A549 (cell line): ENCODE results near the gene ADAM8. TPM values are rescaled to one million over a fixed set of nuclear protein-coding genes. Genes with fewer than 3 reads are reported as not detected.

Experiments
- ATAC-seq, 2 experiments: fragments of 200-7000 bp in 1 of 2; fragments of >200 bp in 1 of 2; cut with Nextera tagmentation in 1 of 2; cut with Tn5 transposase in 1 of 2; 3 replicates each; pipeline versions ENCODE4 v1.8.0 to v1.9.1; 2018 to 2020; ENCODE audit warnings: mild to moderate bottlenecking in 1 of 2, moderate library complexity in 1 of 2
- CTCF ChIA-PET: fragments of 300-600 bp; sonication (Branson Sonifier 250); formaldehyde crosslinking; extraction: SDS; loops from one replicate; lab custom pipeline; 2021; ENCODE audit warnings: antibody characterized with exemption, inconsistent platforms; lab: Yijun Ruan, JAX
- POLR2A ChIA-PET: fragments of 350-600 bp; formaldehyde crosslinking; extraction: SDS; loops from one replicate; lab custom pipeline; 2021; ENCODE audit warnings: antibody characterized with exemption, inconsistent platforms; lab: Yijun Ruan, JAX
- DNase-seq, 2 experiments: peaks; one replicate each; pipeline versions ENCODE4 v3.0.0 to v3.0.0-alpha.2; 2011 to 2016; ENCODE audit warnings: low read depth in 1 of 2, low spot score in 1 of 2
- FAIRE-seq: peaks from 2 replicates; lab custom pipeline; 2011; peaks lifted over from hg19 to GRCh38; lab: Jason Lieb, UNC
- H3K27ac ChIP-seq, 2 experiments: fragments of >200 bp; sonication (Bioruptor Twin); formaldehyde crosslinking; 3 replicates each; pipeline ENCODE4 v1.5.1; 2016 to 2017
- H3K4me1 ChIP-seq: fragments of >200 bp; sonication (Bioruptor Twin); formaldehyde crosslinking; 3 replicates; pipeline ENCODE4 v1.6.1; 2016
- H3K4me2 ChIP-seq: fragments of >200 bp; sonication (Bioruptor Twin); formaldehyde crosslinking; 3 replicates; pipeline ENCODE4 v1.6.1; 2016
- H3K4me3 ChIP-seq: fragments of >200 bp; sonication (Bioruptor Twin); formaldehyde crosslinking; 3 replicates; pipeline ENCODE4 v1.5.1; 2016
- H3K9me3 ChIP-seq: fragments of >200 bp; sonication (Bioruptor Twin); formaldehyde crosslinking; 3 replicates; pipeline ENCODE4 v1.6.1; 2016
- BCL3 ChIP-seq: fragments of >200 bp; sonication (Bioruptor Twin); formaldehyde crosslinking; IDR thresholded peaks from 3 replicates; pipeline ENCODE4 v1.6.1; 2016
- BHLHE40 ChIP-seq: IDR thresholded peaks from 2 replicates; pipeline ENCODE4 v1.6.1; 2012; ENCODE audit warnings: low read depth, low read length, inconsistent platforms
- CBX8 ChIP-seq: fragments of 200-600 bp; sonication (generic); IDR thresholded peaks from 2 replicates; pipeline ENCODE4 v1.6.1; 2016
- CHD2 ChIP-seq: fragments of 150-350 bp; IDR thresholded peaks from 2 replicates; pipeline ENCODE4 v1.6.1; 2014; ENCODE audit warnings: low read length; ENCODE audit not compliant: partially characterized antibody
- EHMT2 ChIP-seq: fragments of 200-600 bp; sonication (generic); IDR thresholded peaks from 2 replicates; pipeline ENCODE4 v1.6.1; 2016; ENCODE audit warnings: antibody characterized with exemption, low read depth, mild to moderate bottlenecking, moderate library complexity
- FOSB ChIP-seq: fragments of 250-450 bp; sonication (Bioruptor Pico); IDR thresholded peaks from 2 replicates; pipeline ENCODE4 v1.5.0; 2020; ENCODE audit warnings: mild to moderate bottlenecking, moderate library complexity
- HES2 ChIP-seq: fragments of >200 bp; sonication (Bioruptor Twin); formaldehyde crosslinking; IDR thresholded peaks from 2 replicates; pipeline ENCODE4 v1.6.1; 2016
- HEYL ChIP-seq: fragments of 250-450 bp; sonication (Bioruptor Pico); IDR thresholded peaks from 2 replicates; pipeline ENCODE4 v1.8.0; 2021; ENCODE audit warnings: mild to moderate bottlenecking, moderate library complexity
- MYC ChIP-seq: IDR thresholded peaks from 2 replicates; pipeline ENCODE4 v1.6.1; 2012; ENCODE audit warnings: mild to moderate bottlenecking, inconsistent platforms, low read length, improper control_type of control experiment, borderline replicate concordance
- NPAS2 ChIP-seq: fragments of 250-450 bp; sonication (Bioruptor Pico); IDR thresholded peaks from 2 replicates; pipeline ENCODE4 v1.8.0; 2022; ENCODE audit warnings: mild to moderate bottlenecking, moderate library complexity, borderline replicate concordance
- PHF8 ChIP-seq: fragments of 200-600 bp; sonication (generic); IDR thresholded peaks from 2 replicates; pipeline ENCODE4 v1.6.1; 2016; ENCODE audit warnings: low read depth, mild to moderate bottlenecking, antibody characterized with exemption, moderate library complexity, borderline replicate concordance
- RCOR1 ChIP-seq: fragments of 150-350 bp; IDR thresholded peaks from 2 replicates; pipeline ENCODE4 v1.6.1; 2014; ENCODE audit warnings: antibody characterized with exemption, low read length, low read depth
- ZC3H11A ChIP-seq: fragments of 450-650 bp; IDR thresholded peaks from 2 replicates; pipeline ENCODE4 v1.6.1; 2014; ENCODE audit warnings: antibody characterized with exemption, mild to moderate bottlenecking
- ZFP36 ChIP-seq: fragments of 450-650 bp; IDR thresholded peaks from 2 replicates; pipeline ENCODE4 v1.6.1; 2014; ENCODE audit warnings: borderline replicate concordance; ENCODE audit not compliant: partially characterized antibody
- ZNF302 ChIP-seq: fragments of 250-450 bp; sonication (Bioruptor Pico); IDR thresholded peaks from 2 replicates; pipeline ENCODE4 v1.9.0; 2021; ENCODE audit warnings: inconsistent platforms, mild to moderate bottlenecking, moderate library complexity
- ZSCAN20 ChIP-seq: fragments of 250-450 bp; sonication (Bioruptor Pico); IDR thresholded peaks from 2 replicates; pipeline ENCODE4 v1.8.0; 2022; ENCODE audit warnings: mild to moderate bottlenecking, moderate library complexity
- WGBS: methylation state at CpG from one replicate; pipeline ENCODE4 v1.1.6; 2017; ENCODE audit errors: missing lambda C conversion rate; 5-methylcytosine and 5-hydroxymethylcytosine counted together
- polyA plus RNA-seq, 4 experiments: library from polyadenylated mRNA; depleted of rRNA in 3 of 4; stranded (reverse); fragments of >200 nt; fragmentation: RNase III in 1 of 4; extraction: RNeasy Plus Mini Kit Qiagen cat#74134 plus additional on column Dnase treatment in 1 of 4; gene quantifications; 2 replicates in 3 of 4; 3 replicates in 1 of 4; pipeline ENCODE4 v1.2.3, GENCODE V29; 2011 to 2017
- TF ChIP-seq, protein P1 (sequence below): fragments of 150-350 bp; IDR thresholded peaks from 2 replicates; pipeline ENCODE4 v1.6.1; 2014; ENCODE audit warnings: low read depth, mild to moderate bottlenecking, low read length
- TF ChIP-seq, protein P2 (sequence below): IDR thresholded peaks from 2 replicates; pipeline ENCODE4 v1.6.1; 2012
- TF ChIP-seq, protein P3 (sequence below): fragments of 250-450 bp; sonication (Bioruptor Pico); IDR thresholded peaks from 2 replicates; pipeline ENCODE4 v1.5.0; 2020; ENCODE audit warnings: low read depth, mild to moderate bottlenecking, moderate library complexity
- TF ChIP-seq, protein P4 (sequence below): fragments of >200 bp; sonication (Bioruptor Twin); formaldehyde crosslinking; IDR thresholded peaks from 3 replicates; pipeline ENCODE4 v1.5.1; 2016

ADAM8 gene
- polyA plus RNA-seq, 2 of the 4 experiments (the other 2 are of a cell fraction), result 1.4 to 4.1 TPM

DNA sequence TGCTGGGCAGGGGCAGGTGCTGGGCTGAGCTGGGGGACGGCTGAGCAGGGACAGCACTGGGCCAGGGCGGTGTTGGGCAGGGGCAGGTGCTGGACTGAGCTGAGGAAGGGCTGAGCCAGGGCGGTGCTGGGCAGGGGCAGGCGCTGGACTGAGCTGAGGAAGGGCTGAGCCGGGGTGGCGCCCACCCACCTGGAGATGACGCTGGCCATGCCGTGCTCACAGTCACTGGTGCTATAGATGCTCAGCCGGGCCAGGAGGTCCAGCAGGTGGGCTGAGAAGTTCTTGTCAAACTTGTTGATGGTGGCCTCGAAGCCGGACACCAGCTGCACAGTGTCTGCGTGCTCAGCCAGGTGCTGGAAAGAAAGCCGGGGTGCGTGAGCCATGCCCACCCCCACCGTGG is 4.4 kb upstream of the ADAM8 start:
- H3K9me3 ChIP-seq, result no peaks in the 10 kb centered on the region
- DNase-seq (no peak), ATAC-seq (no peak)
- 91% methylated on average over 10 of the region's 15 CpGs for WGBS
- no peak overlapping the region for H3K4me3 ChIP-seq
- H3K4me2 ChIP-seq, result no peak overlapping the region
- POLR2A ChIA-PET, result no interaction called here
- CTCF ChIA-PET, result interaction anchor here (1.5 to 2.8 kb wide), 2 partner anchors 9 to 26 kb away, joined by 3 to 10 read pairs; no protein-coding TSS in a partner anchor
- no peak overlapping the region for H3K27ac ChIP-seq
- no peak for TF ChIP-seq PHF8
- TF ChIP-seq, all 56 proteins: peak for 0
- peaks cover 4% of the 10 kb centered on the region; the same call in 1 of the 3 replicates for H3K4me1 ChIP-seq
- no peak for FAIRE-seq

DNA sequence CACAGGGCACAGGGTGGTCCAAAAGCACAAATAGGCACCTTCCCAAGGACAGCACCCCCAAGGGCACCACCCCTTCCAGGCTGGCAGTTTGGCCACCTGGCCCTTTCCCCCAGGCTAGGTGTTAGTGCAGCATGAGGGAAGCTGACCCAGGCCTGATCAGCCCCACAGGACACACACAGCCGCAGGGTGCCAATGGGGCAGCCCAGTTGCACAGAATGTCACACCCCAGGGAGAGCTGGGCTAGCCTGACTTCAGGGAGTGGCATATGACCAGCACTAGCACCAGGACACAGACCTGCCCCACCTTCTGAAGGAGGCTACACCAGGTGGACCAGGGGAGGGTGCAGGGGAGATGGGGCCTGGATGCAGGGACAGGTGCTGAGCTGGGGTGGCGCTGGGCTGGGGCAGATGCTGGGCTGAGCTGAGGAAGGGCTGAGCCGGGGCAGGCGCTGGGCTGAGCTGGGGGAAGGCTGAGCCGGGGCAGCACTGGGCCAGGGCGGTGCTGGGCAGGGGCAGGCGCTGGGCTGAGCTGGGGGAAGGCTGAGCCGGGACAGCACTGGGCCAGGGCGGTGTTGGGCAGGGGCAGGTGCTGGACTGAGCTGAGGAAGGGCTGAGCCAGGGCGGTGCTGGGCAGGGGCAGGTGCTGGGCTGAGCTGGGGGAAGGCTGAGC is 3.9 kb upstream of the ADAM8 start:
- no peaks in the 10 kb centered on the region for H3K9me3 ChIP-seq
- no peak for TF ChIP-seq BCL3
- TF ChIP-seq, protein P1, sequence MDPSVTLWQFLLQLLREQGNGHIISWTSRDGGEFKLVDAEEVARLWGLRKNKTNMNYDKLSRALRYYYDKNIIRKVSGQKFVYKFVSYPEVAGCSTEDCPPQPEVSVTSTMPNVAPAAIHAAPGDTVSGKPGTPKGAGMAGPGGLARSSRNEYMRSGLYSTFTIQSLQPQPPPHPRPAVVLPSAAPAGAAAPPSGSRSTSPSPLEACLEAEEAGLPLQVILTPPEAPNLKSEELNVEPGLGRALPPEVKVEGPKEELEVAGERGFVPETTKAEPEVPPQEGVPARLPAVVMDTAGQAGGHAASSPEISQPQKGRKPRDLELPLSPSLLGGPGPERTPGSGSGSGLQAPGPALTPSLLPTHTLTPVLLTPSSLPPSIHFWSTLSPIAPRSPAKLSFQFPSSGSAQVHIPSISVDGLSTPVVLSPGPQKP, result no peak
- TF ChIP-seq, protein P2, sequence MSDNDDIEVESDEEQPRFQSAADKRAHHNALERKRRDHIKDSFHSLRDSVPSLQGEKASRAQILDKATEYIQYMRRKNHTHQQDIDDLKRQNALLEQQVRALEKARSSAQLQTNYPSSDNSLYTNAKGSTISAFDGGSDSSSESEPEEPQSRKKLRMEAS, result no peak
- TF ChIP-seq FOSB (CRISPR knock-in tag), result no peak
- no peak overlapping the region for H3K4me2 ChIP-seq
- FAIRE-seq (no peak), ATAC-seq (peak in 1 of 2 experiments; percentile 11; a peak in 2 of 6 replicates), DNase-seq (no peak)
- ChIA-PET POLR2A (interaction anchor here (0.6 kb wide), 1 partner anchor 79 kb away, joined by 3 read pairs; no protein-coding TSS in a partner anchor), CTCF (interaction anchor here (1.3 kb wide), 1 partner anchor 49 kb away, joined by 4 read pairs; no protein-coding TSS in a partner anchor)
- no peak overlapping the region for H3K27ac ChIP-seq
- H3K4me1 ChIP-seq, result peaks cover 4% of the 10 kb centered on the region; the same call in 1 of the 3 replicates
- no peak overlapping the region for H3K4me3 ChIP-seq
- WGBS, result 84% methylated on average over 9 of the region's 10 CpGs

DNA sequence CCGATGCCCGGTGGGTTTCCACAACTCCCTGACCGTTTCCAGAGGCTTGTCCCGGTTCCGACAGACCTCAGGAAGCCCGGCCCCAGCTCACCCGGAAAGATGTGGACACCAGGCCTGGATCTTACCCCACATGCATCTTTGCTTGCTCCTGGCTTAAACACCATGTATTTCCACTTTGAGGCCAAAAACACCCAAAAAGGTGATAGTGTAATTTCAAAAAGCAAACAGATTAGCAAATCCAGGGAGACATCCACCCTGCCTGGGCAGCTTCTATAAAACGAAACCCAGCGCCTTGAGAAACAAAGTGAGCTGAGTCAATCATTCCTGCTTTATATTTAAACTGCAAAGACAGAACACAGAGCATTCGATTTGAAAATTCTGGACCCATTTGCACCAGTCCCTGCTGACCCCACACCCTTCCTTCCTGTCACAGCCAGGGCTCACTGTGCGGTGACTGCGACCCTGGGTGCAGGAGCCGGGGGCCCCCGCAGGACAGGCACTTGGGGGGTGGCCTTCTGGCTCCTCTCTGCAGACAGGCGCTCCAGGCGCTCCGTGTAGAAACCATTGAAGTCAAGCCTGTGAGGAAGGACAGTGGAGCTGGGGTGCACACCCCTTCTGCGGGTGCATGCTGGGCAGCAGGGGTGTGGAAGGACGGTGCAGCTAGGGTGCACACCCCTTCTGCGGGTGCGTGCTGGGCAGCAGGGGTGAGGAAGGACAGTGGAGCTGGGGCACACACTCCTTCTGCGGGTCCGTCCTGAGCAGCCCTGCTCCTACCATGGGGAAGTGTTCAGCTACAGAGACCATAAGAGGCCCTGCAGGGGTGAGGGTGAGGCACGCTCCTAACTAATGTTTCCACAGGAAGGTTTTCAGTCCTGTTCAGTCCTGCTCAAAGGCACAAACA is 2.9 kb upstream of the ADAM8 start:
- FAIRE-seq (no peak), DNase-seq (no peak), ATAC-seq (no peak)
- Histone ChIP-seq H3K4me2 (no peak overlapping the region), H3K4me3 (no peak overlapping the region), H3K27ac (no peak overlapping the region), H3K4me1 (peaks cover 4% of the 10 kb centered on the region; the same call in 1 of the 3 replicates), H3K9me3 (no peaks in the 10 kb centered on the region)
- ChIA-PET CTCF (interaction anchor here (0.8 to 1.3 kb wide), 2 partner anchors 22 to 50 kb away, joined by 3 to 4 read pairs; no protein-coding TSS in a partner anchor), POLR2A (interaction anchor here (0.6 kb wide), 1 partner anchor 80 kb away, joined by 3 read pairs; no protein-coding TSS in a partner anchor)
- WGBS, result 88% methylated on average over 20 of the region's 24 CpGs
- TF ChIP-seq ZC3H11A (no peak), HES2 (no peak), ZSCAN20 (CRISPR knock-in tag) (no peak), HEYL (CRISPR knock-in tag) (no peak), CBX8 (no peak), BHLHE40 (no peak), MYC (no peak), ZFP36 (no peak), NPAS2 (CRISPR knock-in tag) (no peak), EHMT2 (no peak), RCOR1 (no peak), ZNF302 (CRISPR knock-in tag) (no peak), CHD2 (no peak)
- TF ChIP-seq, protein P3, sequence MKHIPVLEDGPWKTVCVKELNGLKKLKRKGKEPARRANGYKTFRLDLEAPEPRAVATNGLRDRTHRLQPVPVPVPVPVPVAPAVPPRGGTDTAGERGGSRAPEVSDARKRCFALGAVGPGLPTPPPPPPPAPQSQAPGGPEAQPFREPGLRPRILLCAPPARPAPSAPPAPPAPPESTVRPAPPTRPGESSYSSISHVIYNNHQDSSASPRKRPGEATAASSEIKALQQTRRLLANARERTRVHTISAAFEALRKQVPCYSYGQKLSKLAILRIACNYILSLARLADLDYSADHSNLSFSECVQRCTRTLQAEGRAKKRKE (CRISPR knock-in tag), result no peak
- TF ChIP-seq, protein P4, sequence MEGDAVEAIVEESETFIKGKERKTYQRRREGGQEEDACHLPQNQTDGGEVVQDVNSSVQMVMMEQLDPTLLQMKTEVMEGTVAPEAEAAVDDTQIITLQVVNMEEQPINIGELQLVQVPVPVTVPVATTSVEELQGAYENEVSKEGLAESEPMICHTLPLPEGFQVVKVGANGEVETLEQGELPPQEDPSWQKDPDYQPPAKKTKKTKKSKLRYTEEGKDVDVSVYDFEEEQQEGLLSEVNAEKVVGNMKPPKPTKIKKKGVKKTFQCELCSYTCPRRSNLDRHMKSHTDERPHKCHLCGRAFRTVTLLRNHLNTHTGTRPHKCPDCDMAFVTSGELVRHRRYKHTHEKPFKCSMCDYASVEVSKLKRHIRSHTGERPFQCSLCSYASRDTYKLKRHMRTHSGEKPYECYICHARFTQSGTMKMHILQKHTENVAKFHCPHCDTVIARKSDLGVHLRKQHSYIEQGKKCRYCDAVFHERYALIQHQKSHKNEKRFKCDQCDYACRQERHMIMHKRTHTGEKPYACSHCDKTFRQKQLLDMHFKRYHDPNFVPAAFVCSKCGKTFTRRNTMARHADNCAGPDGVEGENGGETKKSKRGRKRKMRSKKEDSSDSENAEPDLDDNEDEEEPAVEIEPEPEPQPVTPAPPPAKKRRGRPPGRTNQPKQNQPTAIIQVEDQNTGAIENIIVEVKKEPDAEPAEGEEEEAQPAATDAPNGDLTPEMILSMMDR, result no peak
